ENCODE results near the gene LRCOL1. TPM values are rescaled to one million over a fixed set of nuclear protein-coding genes. Genes with fewer than 3 reads are reported as not detected.

The LRCOL1 gene
- total RNA-seq, 1 donor from 2014 or later = not detected

DNA sequence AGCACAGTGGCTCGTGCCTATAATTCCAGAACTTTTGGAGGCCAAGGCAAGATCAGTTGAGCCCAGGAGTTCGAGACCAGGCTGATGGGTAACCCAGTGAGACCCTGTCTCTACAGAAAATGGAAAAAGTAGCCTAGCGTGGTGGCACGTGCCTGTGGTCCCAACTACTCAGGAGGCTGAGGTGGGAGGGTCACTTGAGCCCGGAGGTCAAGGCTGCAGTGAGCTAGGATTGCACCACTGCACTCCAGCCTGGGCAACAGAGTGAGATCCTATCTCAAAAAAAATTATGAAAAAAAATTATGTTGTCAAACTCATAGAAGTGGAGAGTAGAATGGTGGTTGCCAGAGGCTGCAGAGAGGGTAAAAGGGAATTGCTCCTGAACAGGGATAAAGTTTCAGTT is 3.6 kb upstream of the LRCOL1 start:
- H3K27me3 ChIP-seq (ENCODE audit: control insufficient read depth, insufficient read depth, low read length) = peaks cover 20% of the 10 kb centered on the region
- no peak for TF ChIP-seq CTCF (IDR thresholded peaks at IDR 0.05; ENCODE audit: insufficient read depth, low read length, severe bottlenecking)
- FAIRE-seq (no peak), DNase-seq (ENCODE audit: low read depth) (no peak)
- no peaks in the 10 kb centered on the region for H3K36me3 ChIP-seq (ENCODE audit: control insufficient read depth, insufficient read depth, low read length)
- no peak overlapping the region for H3K4me3 ChIP-seq (ENCODE audit: low read depth, low read length)

DNA sequence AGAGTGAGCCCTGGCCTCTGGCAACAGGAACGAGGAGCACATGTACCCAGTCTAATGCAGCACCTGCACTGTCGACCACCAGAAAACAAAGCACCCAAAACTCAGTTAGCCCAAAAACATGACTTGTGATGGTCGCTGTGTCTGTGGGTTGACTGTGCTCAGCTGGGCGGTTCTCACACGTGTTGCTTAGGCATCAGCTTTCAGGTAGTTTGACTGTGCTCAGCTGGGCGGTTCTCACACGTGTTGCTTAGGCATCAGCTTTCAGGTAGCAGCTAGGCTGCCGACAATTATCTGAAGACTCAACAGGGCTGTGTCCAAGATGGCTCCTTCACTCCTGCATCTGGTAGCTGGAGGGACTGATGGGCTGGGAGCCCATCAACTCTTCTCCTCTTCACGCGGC is 1.2 kb upstream of the LRCOL1 start:
- Histone ChIP-seq H3K4me3 (ENCODE audit: low read depth, low read length) (no peak overlapping the region), H3K27me3 (ENCODE audit: control insufficient read depth, insufficient read depth, low read length) (peaks cover 12% of the 10 kb centered on the region), H3K36me3 (ENCODE audit: control insufficient read depth, insufficient read depth, low read length) (no peaks in the 10 kb centered on the region)
- no peak for TF ChIP-seq CTCF (IDR thresholded peaks at IDR 0.05; ENCODE audit: insufficient read depth, low read length, severe bottlenecking)
- FAIRE-seq = peak; percentile 83
- DNase-seq (ENCODE audit: low read depth) = no peak

- peaks cover 12% of the 10 kb centered on the region for H3K27me3 ChIP-seq (ENCODE audit: control insufficient read depth, insufficient read depth, low read length)
- DNase-seq (ENCODE audit: low read depth) (no peak), FAIRE-seq (no peak)
- H3K36me3 ChIP-seq (ENCODE audit: control insufficient read depth, insufficient read depth, low read length) = no peaks in the 10 kb centered on the region
- H3K4me3 ChIP-seq (ENCODE audit: low read depth, low read length) = no peak overlapping the region
- TF ChIP-seq CTCF (IDR thresholded peaks at IDR 0.05; ENCODE audit: insufficient read depth, low read length, severe bottlenecking) = no peak
Measured at GRCh38 chr12:132610866-132611602, 652 bp upstream of the LRCOL1 start.

DNA sequence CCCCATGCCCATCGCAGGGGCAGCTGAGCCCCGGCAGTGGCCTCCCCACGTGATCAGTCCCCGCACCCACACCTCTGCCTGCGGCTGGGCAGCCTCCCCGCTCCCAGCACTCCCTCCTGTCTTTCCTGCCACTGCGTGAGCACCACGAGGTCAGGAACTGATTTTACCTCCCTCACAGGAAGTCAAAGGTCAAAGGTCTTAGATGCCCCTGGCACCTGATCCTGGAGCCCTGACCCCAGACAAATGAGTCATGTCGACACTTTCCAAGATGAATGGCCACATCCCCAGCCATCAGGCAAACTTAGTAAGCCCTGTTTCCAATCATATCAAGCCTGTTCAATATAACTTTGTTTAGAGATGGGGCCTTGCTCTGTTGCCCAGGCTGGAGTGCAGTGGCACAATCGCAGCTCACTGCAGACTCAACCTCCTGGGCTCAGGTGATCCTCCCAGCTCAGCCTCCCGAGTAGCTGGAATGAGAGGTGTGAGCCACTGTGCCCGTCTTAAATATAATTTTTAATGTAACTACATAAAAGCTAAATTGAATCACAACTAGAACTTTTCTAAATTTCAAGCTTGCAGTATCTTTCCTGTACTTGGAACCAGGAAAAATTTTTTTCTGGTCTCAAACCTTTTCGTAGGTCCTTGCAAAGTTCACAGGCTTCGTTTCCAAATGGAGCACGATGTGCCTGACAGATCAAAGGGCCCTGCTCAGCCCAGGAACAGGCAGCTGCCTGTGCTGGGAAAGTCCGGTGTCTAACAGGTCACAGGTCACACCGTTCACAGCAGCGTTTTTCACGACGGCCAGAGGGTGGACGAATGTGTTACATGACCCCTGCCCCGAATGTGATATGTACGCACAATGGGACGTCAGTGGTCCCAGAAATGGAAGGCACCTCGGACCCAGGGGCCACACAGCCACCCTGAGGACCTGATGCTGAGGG is 1.9 kb downstream of the LRCOL1 start:
- Histone ChIP-seq H3K4me3 (ENCODE audit: low read depth, low read length) (no peak overlapping the region), H3K36me3 (ENCODE audit: control insufficient read depth, insufficient read depth, low read length) (no peaks in the 10 kb centered on the region), H3K27me3 (ENCODE audit: control insufficient read depth, insufficient read depth, low read length) (peaks cover 15% of the 10 kb centered on the region)
- DNase-seq (ENCODE audit: low read depth) = no peak
- no peak for TF ChIP-seq CTCF (IDR thresholded peaks at IDR 0.05; ENCODE audit: insufficient read depth, low read length, severe bottlenecking)
- peak; percentile 40 for FAIRE-seq

DNA sequence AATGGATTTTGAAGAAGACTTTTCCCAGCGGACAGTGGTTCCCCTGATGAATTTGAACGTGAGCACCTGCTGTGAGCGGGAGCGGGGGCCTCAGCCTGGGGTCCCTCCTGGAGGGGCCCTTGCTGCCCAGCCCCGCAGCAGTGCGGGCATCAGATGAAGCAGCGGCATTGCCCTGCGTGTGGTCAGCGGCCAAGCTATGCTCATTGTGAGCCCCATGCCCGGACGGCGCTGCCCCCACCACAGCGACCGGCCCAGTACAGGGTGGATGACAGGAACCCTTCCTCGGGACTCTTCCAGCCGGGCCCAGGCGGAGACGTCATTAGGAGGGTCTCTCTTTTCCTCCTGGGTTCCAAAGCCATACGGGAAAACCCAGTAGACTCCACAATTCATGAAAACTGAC is 3.5 kb downstream of the LRCOL1 start:
- DNase-seq (ENCODE audit: low read depth) = no peak
- Histone ChIP-seq H3K4me3 (ENCODE audit: low read depth, low read length) (no peak overlapping the region), H3K27me3 (ENCODE audit: control insufficient read depth, insufficient read depth, low read length) (peaks cover 20% of the 10 kb centered on the region), H3K36me3 (ENCODE audit: control insufficient read depth, insufficient read depth, low read length) (no peaks in the 10 kb centered on the region)
- no peak for TF ChIP-seq CTCF (IDR thresholded peaks at IDR 0.05; ENCODE audit: insufficient read depth, low read length, severe bottlenecking)
- FAIRE-seq = no peak

Measured in bronchial epithelial cell (primary cell).